Activated B cell treated with CpG ODN at 0.5 μM for 24 hours (primary cell): ENCODE results near the gene KCNAB2. TPM values are rescaled to one million over a fixed set of nuclear protein-coding genes. Genes with fewer than 3 reads are reported as not detected.

Experiments used
- ATAC-seq: fragments of 200-7000 bp; cut with Tn5 transposase; one replicate; pipeline ENCODE4 v1.10.0; 2021; ENCODE audit warnings: low read depth, mild to moderate bottlenecking, moderate library complexity
- CTCF ChIA-PET: fragments of 350-600 bp; sonication (Branson Sonifier 250); formaldehyde crosslinking; loops from one replicate; lab custom pipeline; 2021; ENCODE audit warnings: antibody characterized with exemption; lab: Charles Lee
- POLR2A ChIA-PET: fragments of 350-600 bp; sonication (Branson Sonifier 250); formaldehyde crosslinking; loops from one replicate; lab custom pipeline; 2021; ENCODE audit warnings: antibody characterized with exemption; lab: Charles Lee
- DNase-seq: peaks from one replicate; pipeline ENCODE4 v3.0.0; 2022
- H3K27ac Mint-ChIP-seq: one replicate; pipeline ENCODE4 v1.8.0; 2020; ENCODE audit warnings: mixed read lengths
- H3K27me3 Mint-ChIP-seq: one replicate; pipeline ENCODE4 v1.8.0; 2021; ENCODE audit warnings: mixed read lengths
- H3K36me3 Mint-ChIP-seq: one replicate; pipeline ENCODE4 v1.8.0; 2021; ENCODE audit warnings: low read depth, mixed read lengths
- H3K4me1 Mint-ChIP-seq: one replicate; pipeline ENCODE4 v1.8.0; 2021; ENCODE audit warnings: mixed read lengths
- H3K4me3 Mint-ChIP-seq: one replicate; pipeline ENCODE4 v1.8.0; 2020; ENCODE audit warnings: mild to moderate bottlenecking, mixed read lengths
- H3K9me3 Mint-ChIP-seq: one replicate; pipeline ENCODE4 v1.8.0; 2020; ENCODE audit warnings: mixed read lengths
- intact Hi-C: fragments of 100-400 bp; cut with micrococcal nuclease; formaldehyde crosslinking; loops from one replicate; pipeline ENCODE4 v1.15.1; 2024
- total RNA-seq: library from RNA; stranded (reverse); gene quantifications from 2 replicates; pipeline ENCODE4 v1.2.3, GENCODE V29; 2022
- TF ChIP-seq, protein P1 (sequence below): fragments of 200-600 bp; IDR thresholded peaks from one replicate; pipeline ENCODE4 v1.8.0; 2022; ENCODE audit warnings: antibody characterized with exemption, mild to moderate bottlenecking

KCNAB2 gene
- total RNA-seq: 101 and 121 TPM in 2 replicates

DNA sequence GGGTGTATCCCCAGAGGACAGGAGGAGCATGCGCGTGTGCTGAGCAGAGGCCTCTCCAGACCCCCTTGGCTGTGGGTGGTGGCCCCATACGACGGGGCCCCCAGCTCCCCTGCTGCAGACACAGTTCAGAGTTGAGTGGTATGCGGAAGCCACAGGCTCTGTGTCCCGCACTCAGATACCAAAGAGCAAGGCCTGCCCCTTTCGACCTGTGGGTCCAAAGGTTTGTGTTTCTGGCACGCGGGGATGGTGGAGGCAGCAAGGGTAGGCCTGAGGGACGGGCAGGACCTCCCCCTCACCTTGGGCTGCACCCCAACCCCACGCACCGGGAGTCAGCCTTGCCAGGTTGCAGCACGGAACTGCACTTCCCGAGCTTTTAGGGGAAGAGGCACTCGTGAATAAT lies at the start of gene KCNAB2:
TSS of gene KCNAB2 (plus strand) at position 328 of the 400 bp plus-strand sequence. CDS start 5,649 bp downstream, outside the sequence.
- H3K4me3 Mint-ChIP-seq: no peak within 1 kb of the TSS
- intact Hi-C loops: no loop called here
- no peaks in the 10 kb centered on the region for H3K9me3 Mint-ChIP-seq
- POLR2A ChIA-PET: no interaction called here
- H3K27me3 Mint-ChIP-seq: no peaks in the 10 kb centered on the region
- TF ChIP-seq, protein P1, sequence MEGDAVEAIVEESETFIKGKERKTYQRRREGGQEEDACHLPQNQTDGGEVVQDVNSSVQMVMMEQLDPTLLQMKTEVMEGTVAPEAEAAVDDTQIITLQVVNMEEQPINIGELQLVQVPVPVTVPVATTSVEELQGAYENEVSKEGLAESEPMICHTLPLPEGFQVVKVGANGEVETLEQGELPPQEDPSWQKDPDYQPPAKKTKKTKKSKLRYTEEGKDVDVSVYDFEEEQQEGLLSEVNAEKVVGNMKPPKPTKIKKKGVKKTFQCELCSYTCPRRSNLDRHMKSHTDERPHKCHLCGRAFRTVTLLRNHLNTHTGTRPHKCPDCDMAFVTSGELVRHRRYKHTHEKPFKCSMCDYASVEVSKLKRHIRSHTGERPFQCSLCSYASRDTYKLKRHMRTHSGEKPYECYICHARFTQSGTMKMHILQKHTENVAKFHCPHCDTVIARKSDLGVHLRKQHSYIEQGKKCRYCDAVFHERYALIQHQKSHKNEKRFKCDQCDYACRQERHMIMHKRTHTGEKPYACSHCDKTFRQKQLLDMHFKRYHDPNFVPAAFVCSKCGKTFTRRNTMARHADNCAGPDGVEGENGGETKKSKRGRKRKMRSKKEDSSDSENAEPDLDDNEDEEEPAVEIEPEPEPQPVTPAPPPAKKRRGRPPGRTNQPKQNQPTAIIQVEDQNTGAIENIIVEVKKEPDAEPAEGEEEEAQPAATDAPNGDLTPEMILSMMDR: no peak
- no peaks in the 10 kb centered on the region for H3K4me1 Mint-ChIP-seq
- peaks cover 64% of the 10 kb centered on the region for H3K36me3 Mint-ChIP-seq
- no peak for DNase-seq
- ATAC-seq: no peak
- no peak within 1 kb of the TSS for H3K27ac Mint-ChIP-seq
- CTCF ChIA-PET: no interaction called here

DNA sequence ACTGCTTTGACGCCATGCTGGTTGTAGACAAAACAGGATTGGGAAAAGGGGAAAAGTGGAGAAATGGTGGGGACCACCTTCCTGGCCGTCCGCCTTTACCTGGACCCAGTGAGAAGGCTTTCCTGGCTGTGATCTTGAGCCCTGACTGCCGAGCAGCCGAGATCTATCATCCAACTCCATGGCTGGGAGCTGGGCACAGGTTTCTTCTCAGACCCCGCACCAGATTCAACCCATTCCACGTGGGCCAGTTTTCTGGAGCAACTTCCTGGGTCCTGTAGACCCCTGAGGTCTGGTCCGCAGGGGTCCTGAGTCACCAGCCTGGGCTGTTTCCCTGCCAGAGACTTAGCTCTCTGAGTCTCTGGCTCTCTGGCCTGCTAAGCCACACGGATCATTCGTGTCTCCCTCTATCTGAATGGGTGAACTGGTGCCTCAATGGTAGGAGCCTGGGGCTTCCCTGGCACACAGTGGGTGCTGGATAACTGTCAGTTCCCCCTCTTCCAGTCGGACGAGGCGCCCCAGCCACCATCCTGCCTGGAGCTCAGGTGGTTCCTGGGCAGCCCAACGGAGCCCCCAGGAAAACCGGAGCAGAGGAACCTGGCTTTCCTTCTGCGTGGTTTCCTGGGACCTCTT lies 48.9 kb upstream of the KCNAB2 start:
- DNase-seq (no peak), ATAC-seq (no peak)
- Mint-ChIP-seq H3K27me3 (no peaks in the 10 kb centered on the region), H3K9me3 (no peaks in the 10 kb centered on the region), H3K27ac (no peak overlapping the region), H3K4me3 (no peak overlapping the region), H3K4me1 (peaks cover 28% of the 10 kb centered on the region), H3K36me3 (peaks cover 4% of the 10 kb centered on the region)
- ChIA-PET CTCF (no interaction called here), POLR2A (no interaction called here)
- TF ChIP-seq, protein P1: no peak
- intact Hi-C loops: no loop called here

DNA sequence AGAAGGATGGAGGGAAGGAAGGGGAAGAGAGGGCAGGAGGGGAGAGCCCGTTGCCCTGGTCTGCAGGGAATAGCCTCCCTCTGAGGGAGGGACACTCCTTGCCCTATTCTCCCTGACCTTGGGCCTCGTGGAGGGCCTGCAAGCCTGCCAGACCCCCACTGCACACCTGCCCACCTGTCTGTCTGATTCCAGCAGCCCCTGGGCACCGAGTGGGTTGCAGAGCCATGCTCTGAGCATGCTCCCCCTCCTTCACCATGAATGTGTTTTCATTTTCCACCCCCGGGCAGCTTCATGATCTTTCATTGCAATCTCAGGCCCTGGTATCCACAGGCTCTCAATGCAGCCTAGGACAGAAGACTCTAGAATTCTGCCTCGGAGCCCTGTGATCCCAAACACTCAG lies 48.4 kb upstream of the KCNAB2 start:
- DNase-seq: no peak
- TF ChIP-seq, protein P1: no peak
- CTCF ChIA-PET: no interaction called here
- H3K4me3 Mint-ChIP-seq: no peak overlapping the region
- peaks cover 27% of the 10 kb centered on the region for H3K4me1 Mint-ChIP-seq
- no peak for ATAC-seq
- H3K27ac Mint-ChIP-seq: no peak overlapping the region
- intact Hi-C loops: no loop called here
- H3K27me3 Mint-ChIP-seq: no peaks in the 10 kb centered on the region
- H3K36me3 Mint-ChIP-seq: peaks cover 4% of the 10 kb centered on the region
- H3K9me3 Mint-ChIP-seq: no peaks in the 10 kb centered on the region
- POLR2A ChIA-PET: no interaction called here

DNA sequence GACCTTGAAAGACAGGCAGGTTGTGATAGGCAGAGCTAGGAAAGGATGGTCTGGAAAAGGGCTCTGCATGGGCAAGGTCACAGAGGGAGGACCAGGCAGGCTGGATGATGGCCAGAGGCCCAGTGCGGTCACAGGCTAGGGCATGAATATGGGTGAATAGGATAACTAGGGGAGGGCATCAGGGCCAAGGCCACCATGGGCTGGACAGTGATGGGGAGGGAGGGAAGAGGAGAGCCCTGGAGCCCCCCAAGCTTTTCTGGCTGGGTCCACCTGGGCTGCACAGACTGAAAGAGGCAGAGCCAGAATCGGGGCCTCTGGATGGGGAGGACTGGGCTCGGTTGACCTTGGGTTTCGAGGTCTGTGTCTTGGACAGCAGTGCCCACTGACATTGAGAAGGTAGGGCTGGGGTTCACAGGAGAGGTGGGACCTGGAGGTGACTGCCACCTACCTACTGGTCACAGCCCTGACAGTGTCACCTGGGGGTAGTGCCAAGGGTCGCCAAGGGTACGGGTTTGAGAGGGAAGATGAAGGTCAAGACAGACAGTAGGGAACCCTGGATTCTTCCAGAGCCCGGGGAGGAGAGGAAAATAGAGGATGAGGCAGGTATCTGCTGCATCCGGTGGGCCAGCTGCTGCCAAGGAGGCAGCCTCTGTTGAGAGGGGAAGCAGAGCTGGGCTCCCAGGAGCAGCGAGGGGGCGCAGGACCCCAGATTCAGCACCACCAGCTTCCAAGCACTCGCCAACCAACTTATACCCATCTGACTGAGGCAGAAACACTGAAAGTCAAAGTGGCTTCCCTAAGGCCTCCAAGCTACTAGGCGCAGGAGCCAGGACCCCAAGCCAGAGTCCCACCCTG lies 47.4 kb upstream of the KCNAB2 start:
- no peak overlapping the region for H3K27ac Mint-ChIP-seq
- no peak for ATAC-seq
- H3K9me3 Mint-ChIP-seq: no peaks in the 10 kb centered on the region
- H3K27me3 Mint-ChIP-seq: no peaks in the 10 kb centered on the region
- intact Hi-C loops: no loop called here
- H3K4me1 Mint-ChIP-seq: peaks cover 21% of the 10 kb centered on the region
- no peak for DNase-seq
- H3K36me3 Mint-ChIP-seq: peaks cover 3% of the 10 kb centered on the region
- ChIA-PET POLR2A (no interaction called here), CTCF (no interaction called here)
- H3K4me3 Mint-ChIP-seq: no peak overlapping the region
- TF ChIP-seq, protein P1: no peak

DNA sequence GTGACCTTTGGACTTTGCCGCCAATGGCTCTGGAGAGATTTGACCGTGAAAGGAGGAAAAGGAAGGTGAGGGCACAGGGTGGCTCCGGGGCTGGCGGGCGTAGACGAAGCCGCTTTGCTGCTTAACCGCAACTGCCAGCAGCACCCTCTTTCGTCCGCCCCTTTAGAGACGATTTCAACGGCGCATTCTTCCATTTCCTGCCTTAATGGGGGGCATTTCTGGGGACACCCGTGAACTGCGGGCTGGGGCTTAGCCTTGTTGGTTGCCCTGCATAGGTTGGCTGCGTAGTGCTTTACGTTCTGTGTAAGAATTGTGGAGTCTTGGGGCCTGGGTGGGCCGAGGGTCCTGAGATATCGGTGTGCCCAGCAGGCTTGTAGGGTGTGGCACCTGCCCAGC lies 46.8 kb upstream of the KCNAB2 start:
- ChIA-PET POLR2A (no interaction called here), CTCF (no interaction called here)
- Mint-ChIP-seq H3K4me1 (peaks cover 15% of the 10 kb centered on the region), H3K36me3 (peaks cover 8% of the 10 kb centered on the region), H3K4me3 (no peak overlapping the region), H3K27ac (no peak overlapping the region), H3K27me3 (no peaks in the 10 kb centered on the region), H3K9me3 (no peaks in the 10 kb centered on the region)
- intact Hi-C loops: no loop called here
- ATAC-seq (no peak), DNase-seq (no peak)
- TF ChIP-seq, protein P1: no peak
